ENCODE results near the gene UBE2S. TPM values are rescaled to one million over a fixed set of nuclear protein-coding genes. Genes with fewer than 3 reads are reported as not detected.

The UBE2S gene
- total RNA-seq, 1 donor from 2014 or later: 22.3 TPM

- H3K4me1 ChIP-seq: peaks cover 24% of the 10 kb centered on the region
- no peak for DNase-seq (ENCODE audit: extremely low spot score in 2 of 2)
Measured at GRCh38 chr19:55447421-55448174, 40.0 kb upstream of the UBE2S start.

GRCh38 chr19:55446060-55446459 is 38.5 kb upstream of the UBE2S start:
- no peak for DNase-seq (ENCODE audit: extremely low spot score in 2 of 2)
- H3K9me3 ChIP-seq: no peaks in the 10 kb centered on the region
- TF ChIP-seq CTCF (IDR thresholded peaks at IDR 0.05): no peak
- TF ChIP-seq POLR2AphosphoS5 (IDR thresholded peaks at IDR 0.05; ENCODE audit: insufficient read depth in 1 of 2, low read depth in 1 of 2): peak in 1 of 2 donors; percentile 53
- intact Hi-C loops (cut with DNase I): no loop called here
- no peak overlapping the region for H3K4me3 ChIP-seq
- peaks cover 10% of the 10 kb centered on the region for H3K27me3 ChIP-seq
- H3K36me3 ChIP-seq: no peaks in the 10 kb centered on the region
- no peak overlapping the region for H3K27ac ChIP-seq
- H3K4me1 ChIP-seq: peaks cover 18% of the 10 kb centered on the region

More at GRCh38 chr19:55447421-55448174, 40.0 kb upstream of the UBE2S start:
- Histone ChIP-seq H3K27me3 (peaks cover 21% of the 10 kb centered on the region), H3K4me3 (no peak overlapping the region), H3K9me3 (no peaks in the 10 kb centered on the region), H3K36me3 (no peaks in the 10 kb centered on the region), H3K27ac (no peak overlapping the region)
- no peak for TF ChIP-seq POLR2AphosphoS5 (IDR thresholded peaks at IDR 0.05; ENCODE audit: insufficient read depth in 1 of 2, low read depth in 1 of 2)
- no peak for TF ChIP-seq POLR2A (IDR thresholded peaks at IDR 0.05)
- no peak for TF ChIP-seq CTCF (IDR thresholded peaks at IDR 0.05)
- intact Hi-C loops (cut with DNase I): no loop called here

- Histone ChIP-seq H3K9me3 (no peaks in the 10 kb centered on the region), H3K27ac (no peak overlapping the region), H3K4me1 (peaks cover 28% of the 10 kb centered on the region), H3K36me3 (no peaks in the 10 kb centered on the region), H3K4me3 (no peak overlapping the region), H3K27me3 (peaks cover 16% of the 10 kb centered on the region)
- intact Hi-C loops (cut with DNase I): no loop called here
- TF ChIP-seq POLR2AphosphoS5 (IDR thresholded peaks at IDR 0.05; ENCODE audit: insufficient read depth in 1 of 2, low read depth in 1 of 2): no peak
- no peak for TF ChIP-seq POLR2A (IDR thresholded peaks at IDR 0.05)
- DNase-seq (ENCODE audit: extremely low spot score in 2 of 2): no peak
Measured at GRCh38 chr19:55444646-55445045, 37.1 kb upstream of the UBE2S start.

- Histone ChIP-seq H3K27me3 (peaks cover 21% of the 10 kb centered on the region), H3K4me3 (no peak overlapping the region), H3K36me3 (no peaks in the 10 kb centered on the region), H3K4me1 (peaks cover 28% of the 10 kb centered on the region), H3K9me3 (no peaks in the 10 kb centered on the region), H3K27ac (no peak overlapping the region)
- intact Hi-C loops (cut with DNase I): no loop called here
- TF ChIP-seq POLR2AphosphoS5 (IDR thresholded peaks at IDR 0.05; ENCODE audit: insufficient read depth in 1 of 2, low read depth in 1 of 2) (no peak), POLR2A (IDR thresholded peaks at IDR 0.05) (no peak)
- no peak for DNase-seq (ENCODE audit: extremely low spot score in 2 of 2)
Measured at GRCh38 chr19:55443824-55444480, 36.4 kb upstream of the UBE2S start.

DNA sequence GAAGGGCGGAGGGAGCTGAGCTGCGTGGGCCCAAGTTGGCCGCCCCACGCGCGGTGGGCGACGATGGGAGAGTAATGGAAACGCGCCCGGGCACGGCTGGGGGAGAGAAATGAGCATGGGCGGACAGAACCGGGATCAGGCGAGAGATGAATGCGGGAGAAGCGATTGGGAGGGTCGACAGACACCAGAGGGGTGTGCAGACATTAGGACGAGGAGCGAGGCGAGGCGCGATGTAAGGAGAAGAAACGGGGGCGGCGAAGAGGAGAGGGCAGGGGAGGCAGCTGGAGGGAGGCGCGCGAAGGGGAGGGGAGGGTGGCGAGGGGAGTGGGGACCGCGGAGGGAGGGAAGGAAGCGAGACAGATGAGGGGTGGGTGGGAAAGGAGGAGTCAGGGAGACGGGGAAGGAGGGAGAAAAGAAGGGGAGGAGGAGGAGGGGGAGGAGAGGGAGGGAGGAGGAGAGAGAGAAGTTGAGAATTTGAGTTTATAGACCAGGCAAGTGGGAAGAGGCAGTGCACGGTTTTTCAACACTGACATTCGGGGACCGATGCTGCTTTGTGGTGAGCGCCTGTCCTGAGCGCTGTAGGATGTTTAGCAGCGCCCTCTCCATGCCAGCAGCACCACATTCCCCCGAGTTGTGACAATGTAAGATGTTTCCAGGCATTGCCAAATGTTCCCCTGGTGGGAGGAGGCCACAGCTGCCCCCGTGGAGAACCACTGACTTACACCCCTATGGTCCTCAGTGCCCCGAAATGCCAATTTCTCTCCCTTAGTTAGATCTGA is 35.6 kb upstream of the UBE2S start, which contains the start of gene SHISA7:
Gene SHISA7, minus strand, starts transcription at position 256 of the 779 bp plus-strand sequence. CDS start 437 bp downstream, outside the sequence.
- Histone ChIP-seq H3K27me3 (peaks cover 21% of the 10 kb centered on the region), H3K4me3 (no peak within 1 kb of the TSS), H3K9me3 (no peaks in the 10 kb centered on the region), H3K27ac (no peak within 1 kb of the TSS), H3K36me3 (no peaks in the 10 kb centered on the region), H3K4me1 (peaks cover 28% of the 10 kb centered on the region)
- intact Hi-C loops (cut with DNase I): no loop called here
- no peak for DNase-seq (ENCODE audit: extremely low spot score in 2 of 2)
- no peak for TF ChIP-seq POLR2A (IDR thresholded peaks at IDR 0.05)
- no peak for TF ChIP-seq CTCF (IDR thresholded peaks at IDR 0.05)
- TF ChIP-seq POLR2AphosphoS5 (IDR thresholded peaks at IDR 0.05; ENCODE audit: insufficient read depth in 1 of 2, low read depth in 1 of 2): no peak
